Measurements from ENCODE around the gene TSPAN9. TPM values are rescaled to one million over a fixed set of nuclear protein-coding genes. Genes with fewer than 3 reads are reported as not detected.

Gene TSPAN9
- total and polyA plus RNA-seq, 9 of the 15 experiments (the other 6 are each of a cell fraction or from before 2014, with no cell fraction given), result 0.23 to 2.1 (median 0.60) TPM; not detected in 2

DNA sequence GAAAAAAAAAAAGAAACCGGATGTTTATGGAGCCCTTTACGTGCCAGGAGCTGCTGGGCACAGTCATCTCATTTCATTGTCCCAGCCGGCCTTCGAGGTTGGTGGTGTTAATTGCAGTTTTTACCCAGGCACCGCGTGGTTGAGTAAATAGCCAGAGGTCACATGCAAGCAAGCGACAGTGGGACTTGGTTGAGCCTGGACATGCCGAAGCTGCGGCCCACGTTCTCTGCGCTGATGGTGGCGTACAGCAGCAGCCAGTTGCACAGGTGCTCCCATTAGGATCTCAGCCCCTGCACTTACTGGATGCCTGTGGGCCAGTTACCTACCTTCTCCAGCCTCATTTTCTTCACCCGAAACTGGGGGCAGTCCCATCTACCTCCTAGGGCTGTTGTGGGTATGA is 54.0 kb downstream of the TSPAN9 start (continued):
- TF ChIP-seq CBFA2T2 (conservative IDR thresholded peaks at IDR 0.05), result no peak
- TF ChIP-seq PHF20 (IDR thresholded peaks at IDR 0.05; ENCODE audit: partially characterized antibody), result no peak
- TF ChIP-seq ZNF79 (CRISPR knock-in tag; IDR thresholded peaks at IDR 0.05; ENCODE audit: low read depth), result no peak
- TF ChIP-seq GATAD2A (IDR thresholded peaks at IDR 0.05), result no peak

DNA sequence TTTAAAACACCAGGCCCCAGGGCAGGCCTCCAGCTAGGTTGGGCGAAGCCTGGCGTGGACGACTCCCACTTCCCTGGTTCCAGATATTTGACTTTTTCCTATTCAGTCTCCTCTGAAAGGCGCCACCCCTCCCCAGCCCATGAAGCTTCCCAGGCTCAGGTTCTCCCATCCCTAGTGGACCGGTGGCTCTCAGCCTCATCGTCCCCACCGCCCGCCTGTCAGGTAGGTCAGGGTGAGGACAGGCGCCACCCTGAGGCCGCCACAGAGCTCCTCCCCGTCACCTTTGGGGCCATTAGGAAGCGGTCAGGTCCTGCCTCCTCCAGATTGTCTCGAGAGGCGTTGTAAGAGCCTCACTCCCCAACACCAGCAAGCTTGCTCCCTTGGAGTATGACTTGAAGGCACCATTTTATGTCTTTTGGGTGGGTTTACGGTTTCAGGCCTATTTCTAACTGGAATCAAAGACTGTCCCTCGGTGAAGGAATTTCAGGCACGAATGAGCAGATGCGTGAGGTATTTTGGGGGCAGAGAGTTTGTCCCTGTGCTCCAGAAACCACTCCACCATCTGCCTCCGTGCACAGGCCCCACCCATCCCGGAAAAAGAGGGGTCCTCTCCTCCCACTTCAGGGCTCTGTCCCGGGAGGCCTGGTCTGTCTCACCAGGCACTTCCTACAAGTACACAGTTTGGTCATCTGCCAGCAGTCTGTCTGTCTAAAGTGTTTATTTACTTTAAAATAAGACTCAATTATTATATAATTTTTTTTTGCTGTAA is 55.6 kb downstream of the TSPAN9 start:
- intact Hi-C loops (cut with micrococcal nuclease), result loop anchor here (1.0 kb wide), 1 partner anchor 60 kb away; no protein-coding TSS in a partner anchor
- no TSS peak for BruUV-seq (replicated peaks)
- H3K4me2 ChIP-seq (ENCODE audit: insufficient read depth, low read length), result no peak overlapping the region
- H4K20me1 ChIP-seq (replicated peaks; ENCODE audit: control insufficient read depth, insufficient read depth, low read length), result peaks cover 7% of the 10 kb centered on the region; the same call in 1 of the 2 replicates
- no peaks in the 10 kb centered on the region for H3K9me3 ChIP-seq (replicated peaks; ENCODE audit: control insufficient read depth, insufficient read depth, low read depth, low read length)
- POLR2A ChIA-PET, result interaction anchor here (0.6 to 1.1 kb wide), 3 partner anchors 10 to 209 kb away, joined by 3 read pairs; no protein-coding TSS in a partner anchor
- no peaks in the 10 kb centered on the region for H3K4me1 ChIP-seq (replicated peaks in 1 of 2; ENCODE audit: control insufficient read depth in 2 of 2, insufficient read depth in 2 of 2, low read length in 2 of 2)
- no peaks in the 10 kb centered on the region for H3K9me1 ChIP-seq (ENCODE audit: control insufficient read depth, insufficient read depth, low read length)
- no peaks in the 10 kb centered on the region for H3K36me3 ChIP-seq (ENCODE audit: control insufficient read depth, insufficient read depth, low read length)
- no peaks in the 10 kb centered on the region for H3K79me2 ChIP-seq (ENCODE audit: control insufficient read depth, insufficient read depth, low read length)
- DNase-seq (ENCODE audit: extremely low read depth in 1 of 4, low spot score in 3 of 4), result no peak
- FAIRE-seq, result no peak
- WGBS (ENCODE audit: insufficient coverage, low coverage, missing lambda C conversion rate), result under 1% methylated on average over 14 of the region's 21 CpGs
- CTCF ChIA-PET (ENCODE audit: low intra/inter-chr PET ratio), result no interaction called here
- ATAC-seq, result peak; percentile 62
- H3K27ac ChIP-seq (ENCODE audit: extremely low read depth, low read depth, low read length), result no peak overlapping the region
- TF ChIP-seq, protein P1, sequence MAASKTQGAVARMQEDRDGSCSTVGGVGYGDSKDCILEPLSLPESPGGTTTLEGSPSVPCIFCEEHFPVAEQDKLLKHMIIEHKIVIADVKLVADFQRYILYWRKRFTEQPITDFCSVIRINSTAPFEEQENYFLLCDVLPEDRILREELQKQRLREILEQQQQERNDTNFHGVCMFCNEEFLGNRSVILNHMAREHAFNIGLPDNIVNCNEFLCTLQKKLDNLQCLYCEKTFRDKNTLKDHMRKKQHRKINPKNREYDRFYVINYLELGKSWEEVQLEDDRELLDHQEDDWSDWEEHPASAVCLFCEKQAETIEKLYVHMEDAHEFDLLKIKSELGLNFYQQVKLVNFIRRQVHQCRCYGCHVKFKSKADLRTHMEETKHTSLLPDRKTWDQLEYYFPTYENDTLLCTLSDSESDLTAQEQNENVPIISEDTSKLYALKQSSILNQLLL (CRISPR knock-in tag; IDR thresholded peaks at IDR 0.05; ENCODE audit: borderline replicate concordance), result no peak
- TF ChIP-seq, protein P2, sequence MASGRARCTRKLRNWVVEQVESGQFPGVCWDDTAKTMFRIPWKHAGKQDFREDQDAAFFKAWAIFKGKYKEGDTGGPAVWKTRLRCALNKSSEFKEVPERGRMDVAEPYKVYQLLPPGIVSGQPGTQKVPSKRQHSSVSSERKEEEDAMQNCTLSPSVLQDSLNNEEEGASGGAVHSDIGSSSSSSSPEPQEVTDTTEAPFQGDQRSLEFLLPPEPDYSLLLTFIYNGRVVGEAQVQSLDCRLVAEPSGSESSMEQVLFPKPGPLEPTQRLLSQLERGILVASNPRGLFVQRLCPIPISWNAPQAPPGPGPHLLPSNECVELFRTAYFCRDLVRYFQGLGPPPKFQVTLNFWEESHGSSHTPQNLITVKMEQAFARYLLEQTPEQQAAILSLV (tag; IDR thresholded peaks at IDR 0.05), result no peak
- TF ChIP-seq CTCF (IDR thresholded peaks at IDR 0.05 in 2 of 3, conservative IDR thresholded peaks at IDR 0.05 in 1 of 3; ENCODE audit: insufficient read depth in 2 of 3, low read depth in 1 of 3, low read length in 3 of 3), result peak in 1 of 3 experiments; percentile 9; a peak in 1 of 6 replicates
- in situ Hi-C loops (cut with MboI), result loop anchor here (5.0 kb wide), 1 partner anchor 139 kb away; no protein-coding TSS in a partner anchor
- H2AFZ ChIP-seq (ENCODE audit: low read depth, low read length), result no peak overlapping the region
- H3K27me3 ChIP-seq (ENCODE audit: control insufficient read depth in 2 of 2, insufficient read depth in 2 of 2, low read length in 2 of 2), result peaks cover 2 to 41% of the 10 kb centered on the region in 2 experiments; a peak in 4 of 5 replicates
- no peak overlapping the region for H3K9ac ChIP-seq (ENCODE audit: insufficient read depth in 1 of 2, low read depth in 2 of 2, low read length in 2 of 2)
- H3K4me3 ChIP-seq, result no peak overlapping the region

All from K562 (cell line).